BLaER1 treated with 17β-estradiol and CSF1 and Interleukin-3, amounts not matched to agents 10 nM and 100 nM (cell line): ENCODE data around the gene TRDMT1.

Experiments used
- H3K27ac ChIP-seq, 11 experiments: shearing (Covaris generic); formaldehyde crosslinking; 2 replicates each; pipeline ENCODE4 v1.8.1; 2022
- H3K27me3 ChIP-seq, 11 experiments: shearing (Covaris generic); formaldehyde crosslinking; 2 replicates each; pipeline ENCODE4 v1.8.1; 2022
- H3K36me3 ChIP-seq, 11 experiments: shearing (Covaris generic); formaldehyde crosslinking; 2 replicates each; pipeline ENCODE4 v1.8.1; 2022
- H3K4me1 ChIP-seq, 10 experiments: shearing (Covaris generic); formaldehyde crosslinking; 2 replicates each; pipeline ENCODE4 v1.8.1; 2022
- H3K4me2 ChIP-seq, 11 experiments: shearing (Covaris generic); formaldehyde crosslinking; 2 replicates each; pipeline ENCODE4 v1.8.1; 2022
- H3K4me3 ChIP-seq, 10 experiments: shearing (Covaris generic); formaldehyde crosslinking; 2 replicates each; pipeline ENCODE4 v1.8.1; 2022
- H3K9ac ChIP-seq, 11 experiments: shearing (Covaris generic); formaldehyde crosslinking; 2 replicates each; pipeline ENCODE4 v1.8.1; 2022
- H3K9me3 ChIP-seq, 11 experiments: shearing (Covaris generic); formaldehyde crosslinking; replicated peaks in 1 of 11; 2 replicates each; pipeline ENCODE4 v1.8.1; 2022
- H4K20me1 ChIP-seq, 11 experiments: shearing (Covaris generic); formaldehyde crosslinking; 2 replicates each; pipeline ENCODE4 v1.8.1; 2022
- Cebpa-rat ChIP-seq, 11 experiments: shearing (Covaris generic); IDR thresholded peaks; 2 replicates each; pipeline ENCODE4 v1.8.1; 2022

The TRDMT1 gene

DNA sequence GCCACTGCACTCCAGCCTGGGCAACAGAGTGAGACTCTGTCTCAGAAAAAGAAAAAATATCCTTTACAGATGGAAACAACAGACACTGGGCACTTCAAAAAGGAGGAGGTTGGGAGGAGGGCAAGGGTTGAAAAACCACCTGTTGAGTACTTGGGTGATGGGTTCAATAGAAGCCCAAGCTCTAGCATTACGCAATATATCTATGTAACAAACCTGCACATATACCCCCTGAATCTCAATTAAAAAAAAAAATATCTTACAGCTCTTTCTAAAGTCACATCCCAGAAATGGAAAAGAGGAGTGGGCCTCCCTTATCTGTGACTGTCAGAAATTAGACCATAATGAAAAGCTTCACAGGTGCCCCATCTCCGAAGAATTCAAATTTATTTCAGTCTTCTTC, 38.6 kb upstream of the TRDMT1 start:
- H4K20me1 ChIP-seq = peaks cover 21 to 47% (median 37%) of the 10 kb centered on the region in 11 experiments
- no peak overlapping the region for H3K27ac ChIP-seq
- TF ChIP-seq Cebpa-rat (IDR thresholded peaks at IDR 0.05) = peak in 8 of 11 experiments; percentile 15 to 83 (median 58); a peak in 8 of 22 replicates
- H3K27me3 ChIP-seq = no peaks in the 10 kb centered on the region
- peaks cover 31 to 34% (median 32%) of the 10 kb centered on the region in 11 experiments for H3K36me3 ChIP-seq
- H3K4me2 ChIP-seq = no peak overlapping the region
- H3K4me3 ChIP-seq = no peak overlapping the region
- H3K4me1 ChIP-seq = peaks cover 0 to 14% (median 0%) of the 10 kb centered on the region in 10 experiments; a peak in 7 of 20 replicates
- no peaks in the 10 kb centered on the region for H3K9me3 ChIP-seq
- H3K9ac ChIP-seq = no peak overlapping the region

DNA sequence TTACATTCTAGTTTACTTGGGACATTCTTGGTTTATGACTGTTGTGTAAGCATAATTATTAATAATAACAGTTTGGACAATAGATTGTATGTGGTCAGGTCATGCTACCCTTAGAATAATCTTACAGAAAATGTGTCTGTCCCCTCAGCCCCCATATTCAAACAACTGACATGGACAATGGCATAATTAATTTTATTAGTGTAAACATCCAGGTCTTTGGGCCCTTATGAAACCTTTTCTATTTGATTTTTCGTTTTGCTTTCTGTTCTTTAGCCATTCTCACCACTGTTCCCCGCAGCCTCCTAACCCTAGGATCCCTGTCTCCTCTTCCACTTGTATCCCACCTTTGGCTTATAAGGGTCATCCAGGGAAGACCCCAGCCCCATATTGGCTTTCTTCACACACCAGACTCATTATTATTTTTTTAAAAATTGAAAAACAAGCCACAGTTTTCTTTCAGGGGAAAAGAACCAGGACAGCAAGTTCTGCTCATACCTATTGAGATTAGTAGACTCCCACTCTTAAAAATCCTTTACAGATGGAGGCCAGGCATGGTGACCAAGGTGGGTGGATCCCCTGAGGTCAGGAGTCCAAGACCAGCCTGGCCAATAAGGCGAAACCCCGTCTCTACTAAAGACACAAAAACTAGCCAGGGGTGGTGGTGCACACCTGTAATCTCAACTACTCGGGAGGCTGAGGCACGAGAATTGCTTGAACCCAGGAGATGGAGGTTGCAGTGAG, 38.0 kb upstream of the TRDMT1 start:
- no peaks in the 10 kb centered on the region for H3K27me3 ChIP-seq
- peaks cover 36 to 40% (median 38%) of the 10 kb centered on the region in 11 experiments for H3K36me3 ChIP-seq
- H4K20me1 ChIP-seq = peaks cover 26 to 53% (median 43%) of the 10 kb centered on the region in 11 experiments
- H3K4me2 ChIP-seq = no peak overlapping the region
- no peak for TF ChIP-seq Cebpa-rat (IDR thresholded peaks at IDR 0.05)
- no peak overlapping the region for H3K9ac ChIP-seq
- H3K9me3 ChIP-seq = no peaks in the 10 kb centered on the region
- peaks cover 0 to 20% (median 4%) of the 10 kb centered on the region in 10 experiments; a peak in 9 of 20 replicates for H3K4me1 ChIP-seq
- no peak overlapping the region for H3K4me3 ChIP-seq
- peak overlapping the region in 2 of 11 experiments; percentile 13 to 21; a peak in 2 of 22 replicates for H3K27ac ChIP-seq

DNA sequence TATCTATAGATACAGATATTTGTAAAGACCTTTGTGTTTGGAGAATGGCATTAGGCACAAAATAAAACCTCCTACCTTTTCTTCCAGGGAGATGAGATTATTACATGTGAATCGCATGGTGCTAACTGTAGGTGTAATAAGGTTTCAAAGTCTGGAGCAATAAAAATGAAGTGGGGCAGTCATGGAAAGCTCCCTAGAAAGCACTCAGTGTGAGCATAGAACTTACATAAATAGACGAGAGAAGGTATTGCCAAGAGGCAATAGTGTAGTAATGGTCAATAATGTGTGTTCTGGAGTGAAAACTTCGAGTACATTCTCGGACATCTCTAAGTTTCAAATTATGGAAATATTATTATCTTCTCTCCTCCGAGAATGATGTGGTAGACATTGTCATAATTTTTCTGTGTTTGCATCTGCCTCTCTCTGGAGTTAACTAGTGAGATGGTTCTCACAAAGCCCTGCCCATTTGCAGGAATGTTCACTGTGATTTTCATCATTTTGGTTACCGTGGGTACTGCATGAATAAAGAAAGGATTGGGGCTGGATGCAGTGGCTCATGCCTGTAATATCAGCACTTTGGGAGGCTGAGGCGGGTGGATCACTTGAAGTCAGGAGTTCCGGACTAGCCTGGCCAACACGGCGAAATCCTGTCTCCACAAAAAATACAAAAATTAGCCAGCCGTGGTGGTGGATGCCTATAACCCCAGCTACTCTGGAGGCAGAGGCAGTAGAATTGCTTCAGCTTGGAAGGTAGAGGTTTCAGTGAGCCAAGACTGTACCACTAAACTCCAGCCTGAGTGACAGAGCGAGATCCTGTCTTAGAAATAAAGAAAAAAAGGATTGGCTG, 37.2 kb upstream of the TRDMT1 start:
- H3K4me1 ChIP-seq = peaks cover 0 to 28% (median 12%) of the 10 kb centered on the region in 10 experiments; a peak in 13 of 20 replicates
- no peaks in the 10 kb centered on the region for H3K27me3 ChIP-seq
- H3K4me2 ChIP-seq = no peak overlapping the region
- H3K9ac ChIP-seq = no peak overlapping the region
- H3K4me3 ChIP-seq = no peak overlapping the region
- peaks cover 45 to 48% (median 47%) of the 10 kb centered on the region in 11 experiments for H3K36me3 ChIP-seq
- peak overlapping the region in 2 of 11 experiments; percentile 13 to 21; a peak in 2 of 22 replicates for H3K27ac ChIP-seq
- no peaks in the 10 kb centered on the region for H3K9me3 ChIP-seq
- TF ChIP-seq Cebpa-rat (IDR thresholded peaks at IDR 0.05) = no peak
- peaks cover 35 to 61% (median 51%) of the 10 kb centered on the region in 11 experiments for H4K20me1 ChIP-seq

DNA sequence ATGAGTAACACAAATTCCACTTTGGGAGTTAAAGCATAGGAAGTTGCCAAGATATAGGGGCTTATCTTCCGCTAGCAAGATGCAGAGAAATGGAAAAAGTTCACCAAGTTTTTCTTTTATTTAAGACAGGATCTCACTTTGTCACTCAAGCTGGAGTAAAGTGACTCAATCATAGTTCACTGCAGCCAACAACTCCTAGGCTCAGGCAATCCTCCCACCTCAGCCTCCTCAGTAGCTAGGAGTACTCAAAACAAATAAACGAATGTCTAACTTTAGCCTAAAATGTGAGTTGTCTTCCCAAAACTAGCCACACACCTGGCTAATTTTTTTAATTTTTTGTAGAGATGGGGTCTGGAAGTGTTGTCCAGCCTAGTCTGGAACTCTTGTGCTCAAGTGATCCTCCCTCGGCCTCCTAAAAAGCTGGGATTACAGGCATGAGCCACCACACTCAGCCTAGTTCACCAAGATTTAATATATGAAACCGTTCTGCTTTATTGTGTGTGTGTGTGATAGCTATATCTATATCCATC, 36.5 kb upstream of the TRDMT1 start:
- TF ChIP-seq Cebpa-rat (IDR thresholded peaks at IDR 0.05) = no peak
- H3K36me3 ChIP-seq = peaks cover 52 to 55% (median 54%) of the 10 kb centered on the region in 11 experiments
- no peak overlapping the region for H3K4me3 ChIP-seq
- H3K27me3 ChIP-seq = no peaks in the 10 kb centered on the region
- H4K20me1 ChIP-seq = peaks cover 42 to 68% (median 58%) of the 10 kb centered on the region in 11 experiments
- H3K4me2 ChIP-seq = no peak overlapping the region
- no peaks in the 10 kb centered on the region for H3K9me3 ChIP-seq
- H3K27ac ChIP-seq = no peak overlapping the region; a peak in 1 of 22 replicates
- H3K4me1 ChIP-seq = peaks cover 1 to 35% (median 17%) of the 10 kb centered on the region in 10 experiments; a peak in 17 of 20 replicates
- no peak overlapping the region for H3K9ac ChIP-seq

DNA sequence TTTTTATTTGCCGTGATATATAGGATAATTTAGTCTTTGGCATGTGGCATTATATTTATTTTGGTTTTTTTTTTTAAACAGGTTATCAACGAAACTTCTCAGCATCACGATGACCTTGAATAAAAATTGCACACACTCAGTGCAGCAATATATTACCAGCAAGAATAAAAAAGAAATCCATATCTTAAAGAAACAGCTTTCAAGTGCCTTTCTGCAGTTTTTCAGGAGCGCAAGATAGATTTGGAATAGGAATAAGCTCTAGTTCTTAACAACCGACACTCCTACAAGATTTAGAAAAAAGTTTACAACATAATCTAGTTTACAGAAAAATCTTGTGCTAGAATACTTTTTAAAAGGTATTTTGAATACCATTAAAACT, 35.7 kb upstream of the TRDMT1 start:
- H3K27me3 ChIP-seq = no peaks in the 10 kb centered on the region
- no peak overlapping the region for H3K4me3 ChIP-seq
- H3K36me3 ChIP-seq = peaks cover 60 to 64% (median 62%) of the 10 kb centered on the region in 11 experiments
- peaks cover 50 to 76% (median 67%) of the 10 kb centered on the region in 11 experiments for H4K20me1 ChIP-seq
- no peak overlapping the region for H3K9ac ChIP-seq
- H3K27ac ChIP-seq = no peak overlapping the region
- peaks cover 10 to 43% (median 26%) of the 10 kb centered on the region in 10 experiments for H3K4me1 ChIP-seq
- no peak overlapping the region for H3K4me2 ChIP-seq
- no peak for TF ChIP-seq Cebpa-rat (IDR thresholded peaks at IDR 0.05)
- no peaks in the 10 kb centered on the region for H3K9me3 ChIP-seq

DNA sequence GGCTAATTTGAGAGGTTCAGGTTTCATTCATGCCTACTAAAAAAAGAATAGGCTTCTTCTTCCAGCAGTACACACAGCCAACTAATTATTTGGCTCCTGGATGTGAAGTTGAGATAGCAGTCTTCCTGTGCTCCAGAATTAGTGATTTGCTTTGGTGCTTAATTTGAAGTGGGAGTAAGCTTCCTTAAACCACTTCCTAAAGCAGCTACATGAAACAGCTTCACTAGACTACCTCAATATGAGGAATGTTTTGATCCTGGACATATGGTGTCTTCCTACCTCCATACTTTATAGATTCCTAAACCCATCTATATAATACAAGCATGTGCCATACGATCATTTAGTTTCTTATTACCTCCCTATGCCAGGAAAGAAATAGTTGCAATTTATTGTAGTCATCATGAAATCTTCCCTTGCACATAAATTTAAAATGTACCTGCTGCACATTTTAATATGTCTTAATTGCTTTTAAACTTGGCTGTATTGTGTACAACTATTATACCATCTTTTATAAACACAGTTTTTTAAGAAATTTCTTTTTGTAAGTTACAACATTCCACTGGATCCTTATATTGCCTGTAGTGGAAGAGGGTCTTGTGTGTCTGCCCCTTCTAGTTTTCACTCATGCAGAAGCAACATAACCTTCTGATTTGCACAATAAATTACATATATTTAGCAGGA, 35.1 kb upstream of the TRDMT1 start:
- H3K4me1 ChIP-seq = peaks cover 15 to 49% (median 31%) of the 10 kb centered on the region in 10 experiments
- H3K4me2 ChIP-seq = peak overlapping the region in 1 of 11 experiments; percentile 97; a peak in 1 of 22 replicates
- H3K36me3 ChIP-seq = peaks cover 65 to 69% (median 67%) of the 10 kb centered on the region in 11 experiments
- TF ChIP-seq Cebpa-rat (IDR thresholded peaks at IDR 0.05) = no peak
- H3K27me3 ChIP-seq = no peaks in the 10 kb centered on the region
- H4K20me1 ChIP-seq = peaks cover 56 to 82% (median 72%) of the 10 kb centered on the region in 11 experiments
- H3K4me3 ChIP-seq = no peak overlapping the region
- no peaks in the 10 kb centered on the region for H3K9me3 ChIP-seq
- H3K9ac ChIP-seq = peak overlapping the region in 1 of 11 experiments; percentile 49; a peak in 1 of 22 replicates
- H3K27ac ChIP-seq = no peak overlapping the region

DNA sequence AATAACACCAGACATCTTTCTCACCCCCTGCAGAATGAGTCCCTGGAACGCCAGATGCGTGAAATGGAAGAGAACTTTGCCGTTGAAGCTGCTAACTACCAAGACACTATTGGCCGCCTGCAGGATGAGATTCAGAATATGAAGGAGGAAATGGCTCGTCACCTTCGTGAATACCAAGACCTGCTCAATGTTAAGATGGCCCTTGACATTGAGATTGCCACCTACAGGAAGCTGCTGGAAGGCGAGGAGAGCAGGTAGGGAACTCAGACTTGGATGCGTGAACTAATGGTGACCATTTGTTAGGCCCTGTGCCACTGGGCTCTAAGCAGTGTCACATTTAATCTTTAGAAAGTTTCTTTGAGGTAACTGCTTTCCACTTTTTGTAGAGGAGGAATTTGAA, 33.7 kb upstream of the TRDMT1 start:
- Histone ChIP-seq H3K9ac (peak overlapping the region in 1 of 11 experiments; percentile 49; a peak in 1 of 22 replicates), H3K9me3 (no peaks in the 10 kb centered on the region), H3K27me3 (no peaks in the 10 kb centered on the region), H3K4me3 (no peak overlapping the region), H3K27ac (no peak overlapping the region), H3K4me1 (peaks cover 24 to 54% (median 38%) of the 10 kb centered on the region in 10 experiments), H3K4me2 (peak overlapping the region in 4 of 11 experiments; percentile 47 to 97 (median 80); a peak in 8 of 22 replicates), H3K36me3 (peaks cover 77 to 82% (median 79%) of the 10 kb centered on the region in 11 experiments), H4K20me1 (peaks cover 70 to 96% (median 86%) of the 10 kb centered on the region in 11 experiments)
- no peak for TF ChIP-seq Cebpa-rat (IDR thresholded peaks at IDR 0.05)

DNA sequence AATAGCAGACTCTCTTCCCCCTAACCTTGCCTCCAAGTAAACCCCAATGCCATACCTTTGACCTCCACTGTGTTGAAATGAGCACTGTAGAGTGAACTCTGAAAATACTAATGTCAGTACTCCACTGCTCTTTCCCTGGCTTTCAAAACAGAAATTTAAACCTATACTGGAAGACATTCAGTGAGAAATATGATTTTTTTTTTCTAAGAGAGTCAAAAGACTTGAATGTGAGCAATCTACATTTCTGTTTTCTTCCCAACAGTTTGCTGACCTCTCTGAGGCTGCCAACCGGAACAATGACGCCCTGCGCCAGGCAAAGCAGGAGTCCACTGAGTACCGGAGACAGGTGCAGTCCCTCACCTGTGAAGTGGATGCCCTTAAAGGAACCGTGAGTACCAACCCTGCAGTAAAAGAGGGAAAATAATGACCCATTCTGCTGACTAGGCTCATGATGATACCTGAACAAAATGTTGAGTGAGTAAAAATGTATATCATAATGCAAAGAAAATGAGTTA, 33.0 kb upstream of the TRDMT1 start:
- no peak for TF ChIP-seq Cebpa-rat (IDR thresholded peaks at IDR 0.05)
- H3K9ac ChIP-seq = peak overlapping the region in 2 of 11 experiments; percentile 24 to 49; a peak in 3 of 22 replicates
- peak overlapping the region in 1 of 10 experiments; percentile 2; a peak in 1 of 20 replicates for H3K4me3 ChIP-seq
- peaks cover 77 to 98% (median 93%) of the 10 kb centered on the region in 11 experiments for H4K20me1 ChIP-seq
- no peak overlapping the region for H3K27ac ChIP-seq
- peak overlapping the region in 6 of 11 experiments; percentile 19 to 97 (median 80); a peak in 9 of 22 replicates for H3K4me2 ChIP-seq
- H3K4me1 ChIP-seq = peaks cover 24 to 54% (median 38%) of the 10 kb centered on the region in 10 experiments
- H3K27me3 ChIP-seq = no peaks in the 10 kb centered on the region
- peaks cover 77 to 82% (median 79%) of the 10 kb centered on the region in 11 experiments for H3K36me3 ChIP-seq
- no peaks in the 10 kb centered on the region for H3K9me3 ChIP-seq
